OCI-LY1 (cell line): ENCODE data around the gene PRDX4.
A peak's percentile ranks its signal among the peaks of the same experiment; 100 is the strongest.
"Not testable (repeated sequence)": the region's sequence is repeated elsewhere in the genome, so short reads cannot be mapped to it uniquely, and the experiment has no call there.

Source experiments
- H2AFZ ChIP-seq: fragments of 200-600 bp; sonication (generic), shearing (Covaris generic); 2 replicates; pipeline ENCODE4 v1.6.0; 2014; ENCODE audit warnings: antibody characterized with exemption, mild to moderate bottlenecking, low read length
- H3F3A ChIP-seq: fragments of 200-600 bp; sonication (generic), shearing (Covaris generic); 2 replicates; pipeline ENCODE4 v1.6.0; 2014; ENCODE audit warnings: mild to moderate bottlenecking, antibody characterized with exemption, low read length, moderate library complexity; ENCODE audit not compliant: insufficient read depth
- H3K27ac ChIP-seq: fragments of 200-600 bp; sonication (generic); 2 replicates; pipeline ENCODE4 v1.5.1; 2014; ENCODE audit warnings: low read length, mixed run types, mild to moderate bottlenecking, low read depth; ENCODE audit not compliant: poor library complexity, severe bottlenecking
- H3K27me3 ChIP-seq: fragments of 200-600 bp; sonication (generic); 2 replicates; pipeline ENCODE4 v1.6.0; 2014; ENCODE audit warnings: antibody characterized with exemption, mild to moderate bottlenecking, low read length, moderate library complexity; ENCODE audit not compliant: insufficient read depth
- H3K36me3 ChIP-seq: fragments of 200-600 bp; sonication (generic); 2 replicates; pipeline ENCODE4 v1.6.1; 2014; ENCODE audit warnings: mild to moderate bottlenecking, antibody characterized with exemption, low read length, moderate library complexity, mixed read lengths; ENCODE audit not compliant: insufficient read depth
- H3K4me1 ChIP-seq: fragments of 200-600 bp; sonication (generic); 2 replicates; pipeline ENCODE4 v1.5.1; 2014; ENCODE audit warnings: mild to moderate bottlenecking, low read length, moderate library complexity; ENCODE audit not compliant: insufficient read depth, severe bottlenecking
- H3K4me2 ChIP-seq: fragments of 200-600 bp; sonication (generic), shearing (Covaris generic); 2 replicates; pipeline ENCODE4 v1.6.1; 2014; ENCODE audit warnings: low read length
- H3K4me3 ChIP-seq: fragments of 200-600 bp; sonication (generic); 2 replicates; pipeline ENCODE4 v1.5.1; 2014; ENCODE audit warnings: low read length, low read depth, mild to moderate bottlenecking, mixed read lengths; ENCODE audit not compliant: poor library complexity, severe bottlenecking
- H3K79me2 ChIP-seq: fragments of 200-600 bp; shearing (Covaris generic); 2 replicates; pipeline ENCODE4 v1.6.1; 2016; ENCODE audit warnings: mixed run types, low read length, mixed read lengths; ENCODE audit not compliant: insufficient read depth
- H3K9ac ChIP-seq: fragments of 200-600 bp; sonication (generic), shearing (Covaris generic); 2 replicates; pipeline ENCODE4 v1.6.1; 2014; ENCODE audit warnings: mild to moderate bottlenecking, low read length, mixed read lengths
- H3K9me2 ChIP-seq: fragments of 200-600 bp; sonication (generic), shearing (Covaris generic); 2 replicates; pipeline ENCODE4 v1.6.1; 2014; ENCODE audit warnings: low read depth, mild to moderate bottlenecking, low read length, mixed read lengths
- H3K9me3 ChIP-seq: fragments of 200-600 bp; shearing (Covaris generic); 2 replicates; pipeline ENCODE4 v1.6.1; 2014; ENCODE audit warnings: low read length, mixed read lengths
- H4K20me1 ChIP-seq: fragments of 200-600 bp; sonication (generic), shearing (Covaris generic); 2 replicates; pipeline ENCODE4 v1.6.0; 2016; ENCODE audit warnings: mild to moderate bottlenecking, low read length; ENCODE audit not compliant: insufficient read depth
- EZH2 ChIP-seq: fragments of 200-600 bp; sonication (generic), shearing (Covaris generic); IDR thresholded peaks from 2 replicates; pipeline ENCODE4 v1.8.0; 2017; ENCODE audit warnings: borderline replicate concordance, mixed run types, mild to moderate bottlenecking, antibody characterized with exemption, low read length, moderate library complexity, mixed read lengths
- TF ChIP-seq, protein P1 (sequence below): fragments of 200-600 bp; sonication (generic), shearing (Covaris generic); IDR thresholded peaks from 2 replicates; pipeline ENCODE4 v1.5.1; 2017; ENCODE audit warnings: mild to moderate bottlenecking, antibody characterized with exemption, low read length, moderate library complexity, mixed read lengths

The PRDX4 gene

DNA sequence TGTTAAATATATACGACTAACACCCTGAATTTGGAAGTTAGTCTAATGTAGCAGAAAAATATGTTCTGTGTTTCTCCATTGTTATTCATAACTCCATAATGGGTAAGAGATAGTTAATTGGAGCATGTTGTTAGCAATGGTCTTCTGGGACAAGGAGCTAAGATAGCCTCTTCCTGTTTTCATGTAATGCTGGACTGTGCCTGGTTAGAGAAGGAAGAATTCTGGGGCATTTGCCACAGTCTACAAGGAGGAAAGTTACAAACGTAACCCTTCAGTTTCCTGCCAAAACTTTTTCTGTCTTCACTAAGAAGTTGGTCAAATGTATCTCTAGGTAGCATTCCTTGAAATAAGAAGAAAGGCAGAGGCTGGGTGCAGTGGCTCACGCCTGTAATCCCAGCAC lies 5.8 kb downstream of the PRDX4 start:
- TF ChIP-seq, protein P1, sequence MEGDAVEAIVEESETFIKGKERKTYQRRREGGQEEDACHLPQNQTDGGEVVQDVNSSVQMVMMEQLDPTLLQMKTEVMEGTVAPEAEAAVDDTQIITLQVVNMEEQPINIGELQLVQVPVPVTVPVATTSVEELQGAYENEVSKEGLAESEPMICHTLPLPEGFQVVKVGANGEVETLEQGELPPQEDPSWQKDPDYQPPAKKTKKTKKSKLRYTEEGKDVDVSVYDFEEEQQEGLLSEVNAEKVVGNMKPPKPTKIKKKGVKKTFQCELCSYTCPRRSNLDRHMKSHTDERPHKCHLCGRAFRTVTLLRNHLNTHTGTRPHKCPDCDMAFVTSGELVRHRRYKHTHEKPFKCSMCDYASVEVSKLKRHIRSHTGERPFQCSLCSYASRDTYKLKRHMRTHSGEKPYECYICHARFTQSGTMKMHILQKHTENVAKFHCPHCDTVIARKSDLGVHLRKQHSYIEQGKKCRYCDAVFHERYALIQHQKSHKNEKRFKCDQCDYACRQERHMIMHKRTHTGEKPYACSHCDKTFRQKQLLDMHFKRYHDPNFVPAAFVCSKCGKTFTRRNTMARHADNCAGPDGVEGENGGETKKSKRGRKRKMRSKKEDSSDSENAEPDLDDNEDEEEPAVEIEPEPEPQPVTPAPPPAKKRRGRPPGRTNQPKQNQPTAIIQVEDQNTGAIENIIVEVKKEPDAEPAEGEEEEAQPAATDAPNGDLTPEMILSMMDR = no peak
- TF ChIP-seq EZH2 = no peak
- H2AFZ ChIP-seq = no peak overlapping the region
- no peak overlapping the region for H3K4me2 ChIP-seq
- no peak overlapping the region for H3K4me3 ChIP-seq
- H3K4me1 ChIP-seq = peaks cover 11% of the 10 kb centered on the region
- H3F3A ChIP-seq = no peaks in the 10 kb centered on the region
- H3K36me3 ChIP-seq = peaks cover 37% of the 10 kb centered on the region
- no peaks in the 10 kb centered on the region for H3K9me2 ChIP-seq
- no peaks in the 10 kb centered on the region for H3K27me3 ChIP-seq
- peaks cover 9% of the 10 kb centered on the region for H3K79me2 ChIP-seq
- no peak overlapping the region for H3K27ac ChIP-seq
- no peaks in the 10 kb centered on the region for H4K20me1 ChIP-seq
- H3K9me3 ChIP-seq = no peaks in the 10 kb centered on the region
- no peak overlapping the region for H3K9ac ChIP-seq

DNA sequence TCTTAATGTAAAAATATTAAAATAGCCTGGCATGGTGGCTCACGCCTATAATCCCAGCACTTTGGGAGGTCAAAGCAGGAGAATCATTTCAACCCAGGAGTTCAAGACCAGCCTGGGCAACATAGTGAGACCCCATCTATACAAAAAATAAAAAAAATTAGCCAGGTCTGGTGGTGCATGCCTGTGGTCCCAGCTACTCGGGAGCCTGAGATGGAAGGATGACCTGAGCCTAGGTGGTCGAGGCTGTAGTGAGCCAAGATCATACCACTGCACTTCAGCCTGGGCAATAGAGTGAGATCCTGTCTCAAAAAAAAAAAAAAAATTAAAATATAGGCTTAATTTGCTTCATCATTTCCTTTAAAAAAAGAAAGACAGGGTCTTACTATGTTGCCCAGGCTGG lies 9.2 kb downstream of the PRDX4 start:
- not testable (repeated sequence) for H4K20me1 ChIP-seq
- peaks cover 40% of the 10 kb centered on the region for H3K36me3 ChIP-seq

DNA sequence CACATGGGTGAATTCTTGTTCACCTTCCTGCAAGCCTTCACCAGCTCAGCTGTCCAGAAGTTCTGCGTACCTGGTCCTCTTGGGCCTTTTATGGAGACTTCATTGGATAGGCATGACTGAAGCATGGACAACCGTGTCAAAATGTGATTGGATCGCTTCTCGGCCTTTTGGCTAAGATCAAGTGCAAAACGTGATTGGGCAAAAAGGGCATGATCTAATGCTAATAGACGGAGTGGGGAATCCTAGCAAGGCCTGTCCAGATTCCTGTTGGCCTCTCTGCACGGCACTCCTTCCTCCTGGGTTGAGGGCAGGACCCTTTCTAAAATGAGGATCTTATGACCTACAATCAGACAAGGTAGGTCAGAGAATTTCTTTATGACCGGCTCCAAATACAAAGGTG lies 24.9 kb downstream of the PRDX4 start:
- H3K9me3 ChIP-seq = no peaks in the 10 kb centered on the region
- H2AFZ ChIP-seq = no peak overlapping the region
- TF ChIP-seq EZH2 = no peak
- TF ChIP-seq, protein P1 = no peak
- H3K4me1 ChIP-seq = no peaks in the 10 kb centered on the region
- H3K27ac ChIP-seq = no peak overlapping the region
- H3K9ac ChIP-seq = no peak overlapping the region
- no peaks in the 10 kb centered on the region for H3K9me2 ChIP-seq
- no peak overlapping the region for H3K4me2 ChIP-seq
- no peak overlapping the region for H3K4me3 ChIP-seq
- H3K79me2 ChIP-seq = no peaks in the 10 kb centered on the region
- H3F3A ChIP-seq = no peaks in the 10 kb centered on the region
- H3K36me3 ChIP-seq = no peaks in the 10 kb centered on the region
- H4K20me1 ChIP-seq = no peaks in the 10 kb centered on the region
- no peaks in the 10 kb centered on the region for H3K27me3 ChIP-seq

More for the DNA sequence above, 9.2 kb downstream of the PRDX4 start:
- not testable (repeated sequence) for H3K9me2 ChIP-seq, H3F3A ChIP-seq, H3K79me2 ChIP-seq, H2AFZ ChIP-seq, H3K4me3 ChIP-seq, H3K27ac ChIP-seq, H3K9me3 ChIP-seq, H3K4me2 ChIP-seq, H3K27me3 ChIP-seq, H3K9ac ChIP-seq, H3K4me1 ChIP-seq

DNA sequence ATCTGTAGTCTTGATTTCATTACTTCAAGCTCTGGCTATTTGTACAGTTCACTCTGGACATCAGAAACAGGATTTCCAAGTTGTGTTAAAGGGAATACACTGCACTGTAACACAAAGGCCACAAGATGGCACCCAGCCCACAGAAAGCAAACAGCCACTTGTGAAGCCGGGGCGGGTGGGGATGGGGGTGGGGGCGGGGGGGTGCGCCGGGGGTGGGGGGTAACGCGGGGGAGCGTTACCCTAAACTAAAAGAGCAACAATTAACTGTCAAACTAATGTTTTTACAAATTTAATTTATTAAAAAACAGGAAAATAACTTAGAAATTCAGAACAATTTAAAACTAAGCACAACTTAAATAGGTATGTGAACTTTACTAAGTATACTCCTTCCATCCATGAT lies 27.3 kb downstream of the PRDX4 start:
- no peak for TF ChIP-seq EZH2
- TF ChIP-seq, protein P1 = peak; percentile 16; the same call in 1 of the 2 replicates
- Histone ChIP-seq H3K36me3 (no peaks in the 10 kb centered on the region), H3K27me3 (no peaks in the 10 kb centered on the region), H2AFZ (no peak overlapping the region), H3K4me2 (no peak overlapping the region), H3K79me2 (no peaks in the 10 kb centered on the region), H3K27ac (no peak overlapping the region), H4K20me1 (no peaks in the 10 kb centered on the region), H3F3A (no peaks in the 10 kb centered on the region), H3K9ac (no peak overlapping the region), H3K9me2 (no peaks in the 10 kb centered on the region), H3K9me3 (no peaks in the 10 kb centered on the region), H3K4me3 (no peak overlapping the region), H3K4me1 (no peaks in the 10 kb centered on the region)
